AG04450 (cell line): Measurements from ENCODE around the gene FSTL4. TPM values are rescaled to one million over a fixed set of nuclear protein-coding genes. Genes with fewer than 3 reads are reported as not detected.

Source experiments
- CTCF ChIA-PET: fragments of 300-600, 350-600 bp; formaldehyde crosslinking; extraction: SDS; loops from one replicate; lab custom pipeline; 2022; ENCODE audit warnings: antibody characterized with exemption, inconsistent platforms; lab: Charles Lee
- POLR2A ChIA-PET: fragments of 350-600 bp; formaldehyde crosslinking; extraction: SDS; loops from one replicate; lab custom pipeline; 2021; ENCODE audit warnings: antibody characterized with exemption, inconsistent platforms; lab: Yijun Ruan, JAX
- DNase-seq: peaks from one replicate; pipeline ENCODE4 v3.0.0-alpha.2; 2011; ENCODE audit warnings: low read depth, low spot score
- H3K27ac ChIP-seq: one replicate; pipeline ENCODE4 v1.5.1; 2012; ENCODE audit warnings: low read depth, low read length, control low read depth
- H3K27me3 ChIP-seq: one replicate; pipeline ENCODE4 v1.6.0; 2012; ENCODE audit warnings: low read length; ENCODE audit not compliant: control insufficient read depth, insufficient read depth
- H3K4me3 ChIP-seq: 2 replicates; pipeline ENCODE4 v1.5.1; 2011; ENCODE audit warnings: mild to moderate bottlenecking, low read depth, low read length, control low read depth
- H3K9me3 ChIP-seq: 2 replicates; pipeline ENCODE4 v1.5.1; 2012; ENCODE audit warnings: low read length; ENCODE audit not compliant: control insufficient read depth, insufficient read depth
- polyA plus RNA-seq: library from polyadenylated mRNA; depleted of rRNA; stranded (reverse); fragments of >200 nt; gene quantifications from 2 replicates; pipeline ENCODE4 v1.2.3, GENCODE V29; 2011
- TF ChIP-seq, protein P1 (sequence below): IDR thresholded peaks from 2 replicates; pipeline ENCODE4 v1.5.1; 2011; ENCODE audit warnings: low read depth, low read length, control low read depth, inconsistent platforms

The FSTL4 gene
- polyA plus RNA-seq, 1 experiment = 0.11 TPM

DNA sequence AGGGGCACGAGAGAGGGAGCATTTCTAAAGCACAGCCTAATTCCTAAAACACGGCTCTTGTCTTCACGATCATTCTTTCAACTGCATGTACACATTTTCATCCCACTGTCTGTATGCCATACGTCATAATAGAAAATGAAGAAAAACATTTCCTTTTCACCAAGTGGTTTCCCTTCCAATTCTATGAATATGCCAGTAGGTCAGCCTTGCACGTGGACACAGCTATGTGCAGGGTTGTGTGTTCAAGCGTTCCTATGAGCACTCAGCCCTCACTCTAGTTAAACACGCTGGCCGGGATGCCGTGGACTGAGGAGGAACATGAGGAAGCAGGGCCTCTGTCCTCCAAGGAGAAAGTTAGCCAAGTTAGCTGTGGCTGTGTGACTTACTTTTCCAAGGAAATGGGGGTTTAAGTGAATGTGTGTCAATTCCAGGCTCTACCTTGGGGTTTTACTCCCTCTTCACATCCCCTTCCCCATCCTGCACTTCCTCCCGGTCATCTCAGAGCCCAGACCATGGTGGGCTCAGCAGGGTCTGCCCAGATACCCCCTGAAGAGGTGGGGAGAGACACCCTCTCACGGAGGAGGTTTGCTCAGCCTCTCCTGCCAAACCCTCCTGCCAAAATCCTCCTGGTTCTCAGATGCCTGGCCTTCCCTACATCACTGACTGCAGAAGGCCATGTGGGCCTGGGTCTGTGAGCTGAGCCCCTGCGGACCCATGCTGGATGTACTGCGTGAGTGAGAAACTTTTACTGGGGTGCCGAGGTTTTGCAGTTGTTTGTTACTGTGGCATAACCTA lies 230.6 kb downstream of the FSTL4 start:
- no peak for DNase-seq
- Histone ChIP-seq H3K9me3 (peaks cover 6% of the 10 kb centered on the region; the same call in 1 of the 2 replicates), H3K27me3 (peaks cover 6% of the 10 kb centered on the region), H3K27ac (no peak overlapping the region), H3K4me3 (no peak overlapping the region)
- POLR2A ChIA-PET = no interaction called here
- TF ChIP-seq, protein P1, sequence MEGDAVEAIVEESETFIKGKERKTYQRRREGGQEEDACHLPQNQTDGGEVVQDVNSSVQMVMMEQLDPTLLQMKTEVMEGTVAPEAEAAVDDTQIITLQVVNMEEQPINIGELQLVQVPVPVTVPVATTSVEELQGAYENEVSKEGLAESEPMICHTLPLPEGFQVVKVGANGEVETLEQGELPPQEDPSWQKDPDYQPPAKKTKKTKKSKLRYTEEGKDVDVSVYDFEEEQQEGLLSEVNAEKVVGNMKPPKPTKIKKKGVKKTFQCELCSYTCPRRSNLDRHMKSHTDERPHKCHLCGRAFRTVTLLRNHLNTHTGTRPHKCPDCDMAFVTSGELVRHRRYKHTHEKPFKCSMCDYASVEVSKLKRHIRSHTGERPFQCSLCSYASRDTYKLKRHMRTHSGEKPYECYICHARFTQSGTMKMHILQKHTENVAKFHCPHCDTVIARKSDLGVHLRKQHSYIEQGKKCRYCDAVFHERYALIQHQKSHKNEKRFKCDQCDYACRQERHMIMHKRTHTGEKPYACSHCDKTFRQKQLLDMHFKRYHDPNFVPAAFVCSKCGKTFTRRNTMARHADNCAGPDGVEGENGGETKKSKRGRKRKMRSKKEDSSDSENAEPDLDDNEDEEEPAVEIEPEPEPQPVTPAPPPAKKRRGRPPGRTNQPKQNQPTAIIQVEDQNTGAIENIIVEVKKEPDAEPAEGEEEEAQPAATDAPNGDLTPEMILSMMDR = no peak
- CTCF ChIA-PET = no interaction called here

DNA sequence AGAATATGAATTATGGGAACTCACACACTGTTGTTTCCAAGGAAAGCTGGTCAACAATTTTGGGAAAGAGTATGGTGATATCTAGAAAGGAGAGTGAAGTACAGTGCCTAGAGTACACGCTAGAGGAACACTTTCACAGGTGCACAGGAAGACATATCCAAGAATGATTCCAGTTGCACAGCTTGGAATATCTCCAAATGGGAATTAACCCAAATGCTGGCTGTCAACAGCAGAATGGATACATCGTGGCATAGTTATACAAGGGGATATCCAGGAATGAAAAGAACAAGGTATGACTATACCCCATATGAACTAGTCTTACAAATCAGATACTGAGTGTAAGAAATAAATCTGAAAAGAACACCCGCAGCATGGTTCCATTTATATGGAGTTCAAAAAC lies 231.3 kb downstream of the FSTL4 start:
- ChIA-PET CTCF (no interaction called here), POLR2A (no interaction called here)
- no peak overlapping the region for H3K4me3 ChIP-seq
- peaks cover 6% of the 10 kb centered on the region for H3K27me3 ChIP-seq
- H3K27ac ChIP-seq = no peak overlapping the region
- no peak for DNase-seq
- peaks cover 7% of the 10 kb centered on the region; the same call in 1 of the 2 replicates for H3K9me3 ChIP-seq
- TF ChIP-seq, protein P1 = no peak

DNA sequence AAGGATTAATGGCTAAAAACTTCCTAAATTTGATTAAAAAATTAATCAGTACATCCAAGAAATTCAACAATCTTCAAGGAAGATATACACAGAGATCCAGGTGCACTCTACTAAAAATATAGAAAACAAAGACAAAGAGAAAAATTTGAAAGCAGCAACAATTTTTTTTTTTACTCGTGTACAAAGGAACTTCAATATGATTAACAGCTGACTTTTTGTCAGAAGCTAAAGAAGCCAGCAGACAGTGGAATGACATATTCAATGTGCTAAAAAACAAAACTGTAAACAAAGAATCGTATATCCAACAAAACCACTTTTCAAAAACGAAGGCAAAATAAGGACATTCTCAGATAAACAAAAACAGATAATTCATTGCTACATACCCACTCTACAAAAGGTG lies 234.6 kb downstream of the FSTL4 start:
- TF ChIP-seq, protein P1 = no peak
- Histone ChIP-seq H3K27me3 (no peaks in the 10 kb centered on the region), H3K9me3 (peaks cover 7% of the 10 kb centered on the region; the same call in 1 of the 2 replicates), H3K27ac (no peak overlapping the region), H3K4me3 (no peak overlapping the region)
- DNase-seq = no peak
- ChIA-PET CTCF (no interaction called here), POLR2A (no interaction called here)

DNA sequence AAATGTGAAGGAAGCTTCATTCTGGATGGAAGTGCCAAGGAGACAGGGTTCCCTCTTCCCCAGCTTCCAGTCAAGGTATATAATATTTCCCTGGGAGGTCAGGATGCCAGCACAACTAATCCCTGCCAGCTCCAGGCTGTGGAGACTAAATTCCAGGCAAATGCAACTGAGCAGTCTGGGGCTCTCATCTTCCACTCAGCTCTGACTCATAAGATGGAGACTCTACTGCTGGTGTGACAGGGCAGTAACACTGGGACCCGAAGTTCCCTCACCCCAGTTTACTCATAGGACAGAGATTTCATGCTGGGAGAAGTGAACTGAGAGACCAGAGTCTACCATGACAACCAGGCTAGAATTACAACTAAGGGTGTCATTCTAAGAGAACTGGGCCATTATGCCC lies 235.4 kb downstream of the FSTL4 start:
- no peak for DNase-seq
- Histone ChIP-seq H3K27ac (no peak overlapping the region), H3K4me3 (no peak overlapping the region), H3K27me3 (peaks cover 5% of the 10 kb centered on the region), H3K9me3 (peaks cover 7% of the 10 kb centered on the region; the same call in 1 of the 2 replicates)
- TF ChIP-seq, protein P1 = no peak
- ChIA-PET CTCF (no interaction called here), POLR2A (no interaction called here)

DNA sequence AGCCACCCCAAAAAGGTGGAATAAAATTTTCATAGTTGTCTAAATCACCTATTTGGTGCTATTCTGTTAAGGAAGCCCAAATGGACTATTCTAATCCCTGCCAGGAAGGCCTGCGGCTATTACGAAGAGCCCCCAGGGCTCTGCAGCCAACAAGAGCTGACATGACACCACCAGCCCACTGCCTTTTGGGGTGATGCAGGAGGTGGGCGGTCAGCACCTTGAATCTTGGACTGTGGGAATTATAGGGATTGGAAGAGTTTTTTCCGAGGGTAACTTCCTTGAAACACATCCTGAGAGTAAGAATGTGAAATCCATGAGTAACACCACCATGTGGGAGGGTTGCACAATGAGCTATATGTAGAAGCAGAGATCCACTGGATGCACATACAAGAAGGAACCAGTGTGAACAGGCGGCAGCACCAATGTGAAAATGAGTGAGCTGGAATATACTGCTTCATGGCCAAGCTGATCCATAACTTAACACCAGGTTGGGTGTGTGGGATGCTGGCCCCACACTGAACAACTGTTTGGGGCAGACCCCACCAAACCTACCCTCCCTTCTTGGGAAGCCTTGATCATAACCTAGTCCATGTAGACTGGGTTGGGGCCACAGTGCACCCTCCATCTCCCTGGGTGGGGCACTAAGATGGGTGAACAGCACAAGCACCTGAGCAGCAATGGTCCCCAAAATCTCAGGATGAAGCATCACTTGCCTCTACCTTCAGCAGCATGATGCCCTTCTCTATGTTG lies 239.0 kb downstream of the FSTL4 start:
- TF ChIP-seq, protein P1 = no peak
- DNase-seq = no peak
- CTCF ChIA-PET = no interaction called here

More for the DNA sequence above, 239.0 kb downstream of the FSTL4 start:
- POLR2A ChIA-PET = no interaction called here
- Histone ChIP-seq H3K9me3 (peaks cover 7% of the 10 kb centered on the region), H3K27me3 (peaks cover 8% of the 10 kb centered on the region), H3K4me3 (no peak overlapping the region), H3K27ac (no peak overlapping the region)
